Stomach (tissue), 9 donors: ENCODE results near the gene ADM5. TPM values are rescaled to one million over a fixed set of nuclear protein-coding genes. Genes with fewer than 3 reads are reported as not detected.

Experiments
- DNase-seq, 2 donors: peaks; one replicate each; pipeline versions ENCODE4 v3.0.0 to v3.0.0-alpha.2; 2013 to 2019
- H3K27ac ChIP-seq, 5 donors: fragments of 200-600 bp in 4 of 5; sonication (generic) in 4 of 5; one replicate each; pipeline ENCODE4 v1.5.1; 2013 to 2019; ENCODE audit warnings: mild to moderate bottlenecking in 1 of 5, moderate library complexity in 1 of 5
- H3K27me3 ChIP-seq, 3 donors: fragments of 200-600 bp; sonication (generic); one replicate each; pipeline ENCODE4 v1.5.1; 2017 to 2019; ENCODE audit warnings: mixed run types in 1 of 3
- H3K36me3 ChIP-seq, 4 donors: fragments of 200-600 bp; sonication (generic); 1 replicate in 3 of 4; 2 replicates in 1 of 4; pipeline ENCODE4 v1.5.1; 2016 to 2019
- H3K4me1 ChIP-seq, 4 donors: fragments of 200-600 bp; sonication (generic); one replicate each; pipeline ENCODE4 v1.5.1; 2016 to 2019
- H3K4me3 ChIP-seq, 4 donors: fragments of 200-600 bp; sonication (generic) in 3 of 4; one replicate each; pipeline ENCODE4 v1.5.1; 2016 to 2019; ENCODE audit warnings: mild to moderate bottlenecking in 1 of 4
- H3K9me3 ChIP-seq, 4 donors: fragments of 200-600 bp; sonication (generic); one replicate each; pipeline ENCODE4 v1.5.1; 2016 to 2019
- CTCF ChIP-seq, 7 experiments: fragments of 450-650 bp in 4 of 7; fragments of 200-600 bp in 3 of 7; sonication (generic) in 3 of 7; IDR thresholded peaks; one replicate each; pipeline ENCODE4 v1.5.1; 2016 to 2019; ENCODE audit warnings: antibody characterized with exemption in 7 of 7, control low read depth in 2 of 7, mild to moderate bottlenecking in 1 of 7
- EP300 ChIP-seq: sonication (generic); formaldehyde crosslinking; IDR thresholded peaks from one replicate; pipeline ENCODE4 v1.6.1; 2017; ENCODE audit warnings: antibody characterized with exemption
- POLR2A ChIP-seq, 4 donors: fragments of 450-650 bp; IDR thresholded peaks; one replicate each; pipeline ENCODE4 v1.6.1; 2016; ENCODE audit warnings: antibody characterized with exemption in 4 of 4, control low read depth in 2 of 4, mild to moderate bottlenecking in 1 of 4, moderate library complexity in 1 of 4
- POLR2AphosphoS5 ChIP-seq, 3 donors: sonication (generic); formaldehyde crosslinking; IDR thresholded peaks; one replicate each; pipeline ENCODE4 v1.6.1; 2016; ENCODE audit warnings: antibody characterized with exemption in 3 of 3
- WGBS, 5 donors: extraction: QIAGEN DNeasy Blood & Tissue Kit in 3 of 5; methylation state at CpG; one replicate each; pipeline versions ENCODE4 v1.1.5 to v1.1.7; 2013 to 2018; 5-methylcytosine and 5-hydroxymethylcytosine counted together
- intact Hi-C: fragments of 100-400 bp; cut with DNase I; formaldehyde crosslinking; loops from one replicate; pipeline ENCODE4 v1.15.1; 2023; ENCODE audit warnings: low total_unique reads
- polyA plus RNA-seq, 3 donors: library from polyadenylated mRNA; stranded (reverse); fragments of 200-250 nt; gene quantifications; one replicate each; pipeline ENCODE4 v1.2.3, GENCODE V29; 2013
- total RNA-seq, 5 donors: library from RNA; depleted of rRNA; stranded (reverse); fragments of >200 nt; gene quantifications; one replicate each; pipeline versions ENCODE4 v1.1.0 to v1.2.3, GENCODE V29; 2014 to 2016
- donor health status: healthy with polysubstance abuse.
- donor health status: Bipolar disorder and iron deficiency.
- donor health status: healthy.

Gene ADM5
- total and polyA plus RNA-seq, 8 donors: 0.61 to 2.5 (median 1.1) TPM; not detected in 3

GRCh38 chr19:49687566-49688316 is 1.7 kb upstream of the ADM5 start:
- peak overlapping the region in 1 of 4 donors; percentile 12 for H3K4me3 ChIP-seq
- peak overlapping the region in 3 of 5 donors; percentile 20 to 58 (median 48) for H3K27ac ChIP-seq
- TF ChIP-seq POLR2A (IDR thresholded peaks at IDR 0.05) (no peak), EP300 (no peak), CTCF (IDR thresholded peaks at IDR 0.05) (no peak), POLR2AphosphoS5 (IDR thresholded peaks at IDR 0.05) (no peak)
- peaks cover 25 to 42% (median 29%) of the 10 kb centered on the region in 4 donors for H3K4me1 ChIP-seq
- H3K36me3 ChIP-seq: peaks cover 44 to 61% (median 58%) of the 10 kb centered on the region in 4 donors
- 54 to 78% (median 67%) methylated on average over 7 to 26 of the region's 26 CpGs for WGBS, 5 donors
- DNase-seq: peak in 1 of 2 donors; percentile 46
- H3K27me3 ChIP-seq: peaks cover 0 to 40% (median 15%) of the 10 kb centered on the region in 3 donors
- intact Hi-C loops: no loop called here
- H3K9me3 ChIP-seq: no peaks in the 10 kb centered on the region

- intact Hi-C loops: no loop called here
- Histone ChIP-seq H3K36me3 (peaks cover 38 to 52% (median 49%) of the 10 kb centered on the region in 4 donors), H3K27ac (peak overlapping the region in 4 of 5 donors; percentile 20 to 76 (median 56)), H3K4me3 (peak overlapping the region in 2 of 4 donors; percentile 48 to 57), H3K27me3 (peaks cover 0 to 40% (median 15%) of the 10 kb centered on the region in 3 donors), H3K4me1 (peaks cover 25 to 42% (median 29%) of the 10 kb centered on the region in 4 donors), H3K9me3 (no peaks in the 10 kb centered on the region)
- TF ChIP-seq POLR2AphosphoS5 (IDR thresholded peaks at IDR 0.05) (no peak), POLR2A (IDR thresholded peaks at IDR 0.05) (no peak), EP300 (no peak), CTCF (IDR thresholded peaks at IDR 0.05) (no peak)
- 68 to 77% (median 75%) methylated on average over 11 to 12 of the region's 12 CpGs for WGBS, 5 donors
- no peak for DNase-seq
Measured at GRCh38 chr19:49688531-49689132, 762 bp upstream of the ADM5 start.

- Histone ChIP-seq H3K36me3 (peaks cover 23 to 37% (median 34%) of the 10 kb centered on the region in 4 donors), H3K9me3 (no peaks in the 10 kb centered on the region), H3K27ac (peak overlapping the region; percentile 33 to 76 (median 59)), H3K4me1 (peaks cover 25 to 42% (median 29%) of the 10 kb centered on the region in 4 donors), H3K27me3 (peaks cover 0 to 40% (median 15%) of the 10 kb centered on the region in 3 donors), H3K4me3 (peak overlapping the region; percentile 41 to 57 (median 50))
- 4 to 22% (median 8%) methylated on average over 18 to 39 of the region's 39 CpGs for WGBS, 5 donors
- intact Hi-C loops: no loop called here
- DNase-seq: peak in 1 of 2 donors; percentile 40
- TF ChIP-seq POLR2AphosphoS5 (IDR thresholded peaks at IDR 0.05): no peak
- peak in 1 of 7 experiments; percentile 0 for TF ChIP-seq CTCF (IDR thresholded peaks at IDR 0.05)
- TF ChIP-seq POLR2A (IDR thresholded peaks at IDR 0.05): no peak
- no peak for TF ChIP-seq EP300
Measured at GRCh38 chr19:49690079-49690655, 773 bp downstream of the ADM5 start.

- TF ChIP-seq POLR2A (IDR thresholded peaks at IDR 0.05) (no peak), EP300 (no peak), CTCF (IDR thresholded peaks at IDR 0.05) (no peak), POLR2AphosphoS5 (IDR thresholded peaks at IDR 0.05) (peak in 2 of 3 donors; percentile 49 to 58)
- H3K36me3 ChIP-seq: peaks cover 17 to 31% (median 28%) of the 10 kb centered on the region in 4 donors
- intact Hi-C loops: no loop called here
Measured at GRCh38 chr19:49690656-49691242, 1.4 kb downstream of the ADM5 start, which contains the start of gene CPT1C. Gene CPT1C, plus strand, starts transcription at chr19:49691116. Its CDS starts 1,137 bp downstream, at chr19:49692253.

More at GRCh38 chr19:49690656-49691242, 1.4 kb downstream of the ADM5 start, which contains the start of gene CPT1C:
- WGBS, 5 donors: 1 to 3% (median 2%) methylated on average over 36 to 38 of the region's 38 CpGs
- Histone ChIP-seq H3K27me3 (peaks cover 0 to 40% (median 15%) of the 10 kb centered on the region in 3 donors), H3K4me3 (peak within 1 kb of the TSS; percentile 41 to 57 (median 50)), H3K27ac (peak within 1 kb of the TSS; percentile 33 to 76 (median 59)), H3K4me1 (peaks cover 25 to 42% (median 29%) of the 10 kb centered on the region in 4 donors), H3K9me3 (no peaks in the 10 kb centered on the region)
- DNase-seq: peak; percentile 79 to 92
